ENCODE measurements around the gene USP6NL.

DNA sequence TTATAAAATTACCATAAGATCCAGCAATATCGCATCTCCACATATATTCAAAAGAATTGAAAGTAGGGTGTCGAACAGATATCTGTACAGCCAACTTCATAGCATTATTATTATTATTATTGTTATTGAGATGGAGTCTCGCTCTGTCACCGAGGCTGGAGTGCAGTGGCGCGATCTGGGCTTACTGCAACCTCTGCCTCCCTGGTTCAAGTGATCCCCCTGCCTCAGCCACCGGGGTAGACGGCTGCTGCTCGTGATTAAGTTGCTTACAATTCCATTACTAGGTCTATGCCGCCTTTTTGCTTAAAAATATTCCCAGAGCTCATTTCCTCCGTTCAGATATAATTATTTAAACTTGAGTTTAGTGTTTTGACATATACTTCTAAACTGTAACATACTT, 19.8 kb upstream of the USP6NL start:
- TF ChIP-seq, protein P1, sequence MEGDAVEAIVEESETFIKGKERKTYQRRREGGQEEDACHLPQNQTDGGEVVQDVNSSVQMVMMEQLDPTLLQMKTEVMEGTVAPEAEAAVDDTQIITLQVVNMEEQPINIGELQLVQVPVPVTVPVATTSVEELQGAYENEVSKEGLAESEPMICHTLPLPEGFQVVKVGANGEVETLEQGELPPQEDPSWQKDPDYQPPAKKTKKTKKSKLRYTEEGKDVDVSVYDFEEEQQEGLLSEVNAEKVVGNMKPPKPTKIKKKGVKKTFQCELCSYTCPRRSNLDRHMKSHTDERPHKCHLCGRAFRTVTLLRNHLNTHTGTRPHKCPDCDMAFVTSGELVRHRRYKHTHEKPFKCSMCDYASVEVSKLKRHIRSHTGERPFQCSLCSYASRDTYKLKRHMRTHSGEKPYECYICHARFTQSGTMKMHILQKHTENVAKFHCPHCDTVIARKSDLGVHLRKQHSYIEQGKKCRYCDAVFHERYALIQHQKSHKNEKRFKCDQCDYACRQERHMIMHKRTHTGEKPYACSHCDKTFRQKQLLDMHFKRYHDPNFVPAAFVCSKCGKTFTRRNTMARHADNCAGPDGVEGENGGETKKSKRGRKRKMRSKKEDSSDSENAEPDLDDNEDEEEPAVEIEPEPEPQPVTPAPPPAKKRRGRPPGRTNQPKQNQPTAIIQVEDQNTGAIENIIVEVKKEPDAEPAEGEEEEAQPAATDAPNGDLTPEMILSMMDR (conservative IDR thresholded peaks at IDR 0.05 in 1 of 2, IDR thresholded peaks at IDR 0.05 in 1 of 2; ENCODE audit: extremely low read depth in 1 of 2, insufficient read depth in 1 of 2, low read depth in 1 of 2, low read length in 2 of 2): no peak
- no peak for TF ChIP-seq EZH2 (IDR thresholded peaks at IDR 0.05; ENCODE audit: borderline replicate concordance, low read length)
